SK-MEL-5 (cell line): ENCODE results near the gene PRPF8. TPM values are rescaled to one million over a fixed set of nuclear protein-coding genes. Genes with fewer than 3 reads are reported as not detected.

Source experiments
- DNase-seq: peaks from one replicate; pipeline ENCODE4 v3.0.0-alpha.2; 2016; ENCODE audit warnings: low read depth, low spot score
- in situ Hi-C: cut with HindIII; loops from 2 replicates; pipeline ENCODE4 v1.10.0; 2016; ENCODE audit warnings: low sequenced_read_pairs, high pct_unique_total_duplicates, low pct_unique_long_range_greater_than_20kb
- total RNA-seq: library from RNA; depleted of rRNA; stranded (reverse); fragments of >200 nt; shearing (Covaris generic); gene quantifications from 2 replicates; pipeline ENCODE4 v1.2.3, GENCODE V29; 2014

Gene PRPF8
- total RNA-seq, 1 experiment from 2014 or later: 62.2 TPM

DNA sequence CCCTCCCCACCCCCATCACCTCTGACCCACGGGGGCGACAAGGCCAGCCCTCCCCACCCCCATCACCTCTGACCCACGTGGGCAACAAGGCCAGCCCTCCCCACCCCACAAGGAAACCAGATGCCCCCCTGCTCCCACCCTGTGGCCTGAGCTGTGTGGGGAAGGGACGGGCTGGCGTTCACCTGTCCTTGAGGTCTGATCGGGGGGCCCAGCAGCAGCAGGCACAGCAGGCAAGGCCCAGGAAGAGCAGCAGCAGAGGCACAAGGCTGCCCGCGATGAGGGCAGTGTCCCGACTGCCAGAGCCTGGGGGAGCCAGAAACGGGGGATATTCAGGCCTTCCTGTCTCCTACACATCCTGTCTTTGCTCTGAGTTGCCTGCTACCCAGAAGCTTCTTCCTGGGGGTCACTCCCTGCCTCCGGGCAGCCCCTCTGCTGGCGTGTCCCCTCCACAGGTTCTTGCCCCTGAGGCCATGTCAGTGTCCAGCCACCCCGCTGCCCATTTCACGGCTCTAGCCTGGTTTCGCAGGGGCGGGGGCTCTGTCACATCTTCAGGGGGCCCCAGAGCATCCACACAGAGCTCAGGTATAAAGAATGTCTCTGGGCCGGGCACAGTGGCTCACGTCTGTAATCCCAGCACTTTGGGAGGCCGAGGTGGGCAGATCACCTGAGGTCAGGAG lies 45.9 kb downstream of the PRPF8 start:
- DNase-seq: no peak
- in situ Hi-C loops: no loop called here

DNA sequence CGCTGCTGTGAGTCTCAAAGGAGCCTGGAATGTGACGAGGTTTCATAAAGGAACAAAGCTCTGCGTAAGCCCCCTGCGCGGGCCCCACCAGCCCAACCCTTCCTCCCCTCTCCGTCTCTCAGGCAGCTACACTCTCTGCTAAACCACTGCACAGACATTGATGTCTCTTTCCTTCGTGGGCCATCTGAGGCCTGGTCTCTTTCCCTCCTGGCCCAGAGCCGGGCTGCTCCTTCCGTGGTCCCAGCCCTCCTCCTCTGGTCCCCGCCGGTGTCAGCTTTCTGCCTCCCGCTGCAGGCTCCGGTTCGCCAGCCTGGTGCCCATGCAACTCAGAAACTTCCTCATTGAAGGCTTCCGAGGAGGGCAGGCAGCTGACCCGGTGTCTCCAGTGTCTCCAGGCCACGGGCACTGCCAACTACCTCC lies 46.5 kb downstream of the PRPF8 start:
- no peak for DNase-seq
- in situ Hi-C loops: no loop called here

DNA sequence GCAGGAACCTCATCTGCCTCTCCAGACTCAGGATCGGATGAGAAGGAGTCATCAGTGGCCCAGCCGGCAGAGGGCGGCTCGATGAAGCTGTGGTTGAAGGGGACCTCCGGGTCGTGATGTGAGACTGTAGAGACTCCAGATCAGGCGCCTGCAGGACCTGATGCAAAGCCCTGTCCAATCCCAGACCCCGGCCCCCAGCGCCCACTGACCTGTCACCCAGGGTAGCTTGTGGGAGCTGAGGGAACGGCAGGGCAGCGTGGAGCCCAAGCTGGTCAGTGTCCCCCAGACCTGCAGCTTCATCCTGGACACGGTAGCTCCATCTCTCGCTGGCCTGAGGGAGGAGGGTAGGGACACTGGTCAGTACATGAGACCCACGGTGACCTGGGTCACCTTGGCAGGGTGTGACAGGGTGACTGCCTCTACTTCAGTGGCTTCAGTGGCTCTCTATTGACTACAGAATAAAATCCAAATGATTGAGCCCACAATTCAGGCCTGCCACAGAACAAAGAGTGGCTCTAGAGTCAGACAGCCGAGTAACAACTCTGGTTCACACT lies 47.9 kb downstream of the PRPF8 start:
- no peak for DNase-seq
- in situ Hi-C loops: no loop called here

DNA sequence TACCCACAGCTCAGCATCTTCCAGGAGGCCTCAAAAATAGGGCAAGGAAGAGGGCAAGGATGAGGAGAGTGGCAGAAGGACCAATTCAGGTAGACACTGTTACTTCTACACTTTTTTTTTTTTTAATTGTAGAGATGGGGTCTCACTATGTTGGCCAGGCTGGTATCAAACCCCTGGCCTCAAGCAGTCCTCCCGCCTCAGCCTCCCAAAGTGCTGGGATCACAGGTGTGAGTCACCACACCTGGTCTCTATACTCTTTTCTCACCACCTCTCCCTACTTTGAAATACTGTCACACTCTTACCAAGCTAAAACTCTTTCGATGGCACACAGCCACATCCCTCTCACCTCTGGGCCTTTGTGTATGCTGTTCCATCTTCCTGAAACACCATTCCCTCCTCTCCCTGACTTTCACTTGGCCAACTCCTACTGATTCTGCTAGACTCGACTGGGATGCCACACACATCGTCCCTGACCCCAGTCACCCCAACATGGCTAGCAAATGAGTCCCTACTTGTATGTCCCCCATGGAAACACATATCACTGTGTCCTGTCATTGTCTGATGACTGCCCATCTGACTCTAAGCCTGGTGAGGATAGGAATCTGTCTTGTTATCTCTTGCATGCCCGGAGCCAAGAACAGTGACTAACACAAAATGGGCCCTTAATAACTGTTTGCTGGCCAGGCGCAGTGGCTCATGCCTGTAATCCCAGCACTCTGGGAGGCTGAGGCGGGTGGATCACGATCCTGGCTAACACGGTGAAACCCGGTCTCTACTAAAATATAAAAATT lies 48.8 kb downstream of the PRPF8 start:
- in situ Hi-C loops: no loop called here

DNA sequence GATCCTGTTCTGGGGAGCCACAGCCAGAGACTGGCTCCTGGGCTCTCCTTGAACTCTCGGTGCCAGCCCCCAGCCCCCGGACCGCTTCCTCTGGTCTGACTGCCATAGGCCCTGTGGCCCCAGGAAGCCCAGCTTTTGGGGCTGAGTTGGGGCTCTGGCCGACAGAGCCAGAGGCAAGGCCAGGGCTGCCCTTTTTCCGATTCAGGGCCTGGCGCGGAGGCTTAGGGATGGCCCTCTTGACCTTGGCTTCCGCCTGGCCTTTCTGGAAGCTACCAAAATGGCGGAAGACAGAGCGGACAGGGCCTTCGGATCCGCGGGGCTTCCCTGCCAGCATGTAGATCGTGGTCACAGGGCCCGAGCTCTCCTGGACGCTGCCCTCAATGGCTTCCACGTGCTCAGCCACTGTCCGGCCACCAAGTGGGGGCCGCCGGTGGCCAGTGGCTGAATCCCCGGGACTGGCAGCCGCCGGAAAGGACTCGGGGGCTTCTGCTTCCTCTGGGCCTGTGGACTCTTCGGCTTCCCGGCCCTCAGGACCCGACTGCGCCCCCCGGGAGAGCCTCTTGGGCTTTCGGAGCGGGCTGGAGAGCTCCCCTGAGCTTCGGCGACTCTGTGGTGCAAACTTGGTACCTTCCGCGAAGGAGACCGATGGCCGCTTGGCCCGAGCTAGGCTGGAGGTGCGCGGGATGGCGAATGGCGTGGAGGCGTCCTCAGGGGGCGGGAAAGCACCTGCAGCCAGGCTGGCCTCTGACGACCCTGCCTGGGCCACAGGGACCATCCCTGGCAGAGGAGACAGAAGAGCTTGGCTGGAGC lies 49.6 kb downstream of the PRPF8 start:
- in situ Hi-C loops: no loop called here
- no peak for DNase-seq

More for the DNA sequence above, 48.8 kb downstream of the PRPF8 start:
- DNase-seq: no peak

DNA sequence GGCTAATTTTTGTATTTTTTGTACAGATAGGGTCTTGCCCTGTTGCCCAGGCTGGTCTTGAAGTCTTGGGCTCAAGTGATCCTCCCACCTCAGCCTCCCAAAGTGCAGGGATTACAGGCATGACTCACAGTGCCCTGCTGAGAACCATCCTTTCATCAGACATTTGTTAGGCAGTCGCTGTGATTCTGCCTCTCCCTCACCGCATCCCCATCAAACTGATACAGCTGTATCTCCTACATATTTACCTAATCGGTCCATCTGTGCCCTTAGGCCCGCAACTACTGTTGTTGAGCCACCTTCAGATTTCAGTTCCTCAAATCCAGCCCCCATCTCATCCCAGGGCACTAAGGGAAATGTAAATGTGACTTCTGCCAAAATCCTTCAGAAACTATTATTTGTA lies 54.0 kb downstream of the PRPF8 start:
- in situ Hi-C loops: no loop called here
- no peak for DNase-seq

DNA sequence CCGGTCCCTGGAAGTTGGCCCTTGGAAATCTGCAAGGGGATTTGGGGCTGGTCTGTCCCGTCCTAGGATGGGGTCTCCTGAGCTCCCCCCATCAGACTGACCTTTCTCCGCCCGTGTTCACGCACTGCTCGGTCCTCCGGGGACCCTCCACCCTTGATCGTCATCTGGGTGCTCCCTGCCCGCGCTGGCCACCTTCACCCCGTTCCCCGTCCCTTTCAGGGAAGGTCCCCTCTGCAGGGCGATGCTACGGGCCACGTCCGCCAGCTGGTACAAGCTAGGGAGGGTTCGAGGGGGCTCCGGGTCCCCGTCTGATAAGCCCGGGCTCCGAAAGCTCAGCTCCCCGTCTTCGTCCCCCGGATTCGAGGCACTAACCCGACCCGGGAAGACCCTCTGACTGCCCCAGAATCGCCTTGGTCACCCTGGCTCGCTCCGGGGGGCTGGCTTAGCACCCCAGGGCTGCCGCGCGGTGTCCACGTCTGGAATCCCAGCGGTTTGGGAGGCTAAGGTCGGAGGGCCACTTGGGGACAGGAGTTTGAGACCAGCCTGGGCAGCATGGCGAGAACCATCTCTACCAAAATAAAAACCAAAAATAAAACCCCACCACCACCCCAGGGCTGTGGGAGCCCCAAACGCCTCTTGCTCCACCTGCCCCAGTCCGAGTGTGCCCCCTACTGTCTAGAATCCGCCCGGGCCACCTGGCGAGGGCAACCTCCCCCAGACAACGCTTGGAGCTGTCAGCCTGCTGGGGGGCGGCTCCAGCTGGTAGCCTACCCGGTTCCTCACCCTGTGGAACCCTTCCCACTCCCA lies 55.0 kb downstream of the PRPF8 start:
- in situ Hi-C loops: no loop called here
- peak; percentile 67 for DNase-seq

DNA sequence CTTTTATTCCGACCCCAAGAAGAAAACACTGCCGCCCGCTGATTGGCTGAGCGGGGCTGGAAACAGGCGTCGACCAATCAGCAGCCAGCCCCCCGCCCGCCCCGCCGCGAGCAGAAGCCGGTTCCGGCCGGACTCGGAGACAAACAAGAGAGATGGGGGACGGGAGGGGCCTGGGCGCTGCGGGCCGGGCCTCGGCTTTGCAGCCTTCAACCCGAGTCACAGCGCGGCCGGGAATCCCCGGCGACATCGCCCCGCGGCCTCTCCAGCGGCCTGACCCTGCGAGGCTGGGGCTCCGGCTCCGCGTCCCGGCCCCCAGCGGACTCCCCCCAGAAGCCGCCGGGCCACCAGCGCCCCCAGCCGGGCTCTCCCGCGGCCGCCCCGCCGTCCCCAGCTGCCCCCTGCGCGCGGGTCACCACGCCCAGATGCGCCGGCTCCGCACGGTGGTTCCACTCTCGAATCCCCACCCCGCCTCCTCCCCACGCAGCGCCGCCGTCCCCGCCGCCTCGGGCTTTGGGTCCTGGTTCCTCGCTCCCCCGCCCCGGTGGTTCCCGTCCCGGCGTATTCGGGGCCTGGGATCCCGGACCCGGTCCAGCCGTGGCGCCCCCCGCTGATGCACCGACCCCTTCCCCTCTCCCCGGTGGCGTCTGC lies 55.7 kb downstream of the PRPF8 start:
- in situ Hi-C loops: no loop called here
- peak; percentile 93 for DNase-seq

DNA sequence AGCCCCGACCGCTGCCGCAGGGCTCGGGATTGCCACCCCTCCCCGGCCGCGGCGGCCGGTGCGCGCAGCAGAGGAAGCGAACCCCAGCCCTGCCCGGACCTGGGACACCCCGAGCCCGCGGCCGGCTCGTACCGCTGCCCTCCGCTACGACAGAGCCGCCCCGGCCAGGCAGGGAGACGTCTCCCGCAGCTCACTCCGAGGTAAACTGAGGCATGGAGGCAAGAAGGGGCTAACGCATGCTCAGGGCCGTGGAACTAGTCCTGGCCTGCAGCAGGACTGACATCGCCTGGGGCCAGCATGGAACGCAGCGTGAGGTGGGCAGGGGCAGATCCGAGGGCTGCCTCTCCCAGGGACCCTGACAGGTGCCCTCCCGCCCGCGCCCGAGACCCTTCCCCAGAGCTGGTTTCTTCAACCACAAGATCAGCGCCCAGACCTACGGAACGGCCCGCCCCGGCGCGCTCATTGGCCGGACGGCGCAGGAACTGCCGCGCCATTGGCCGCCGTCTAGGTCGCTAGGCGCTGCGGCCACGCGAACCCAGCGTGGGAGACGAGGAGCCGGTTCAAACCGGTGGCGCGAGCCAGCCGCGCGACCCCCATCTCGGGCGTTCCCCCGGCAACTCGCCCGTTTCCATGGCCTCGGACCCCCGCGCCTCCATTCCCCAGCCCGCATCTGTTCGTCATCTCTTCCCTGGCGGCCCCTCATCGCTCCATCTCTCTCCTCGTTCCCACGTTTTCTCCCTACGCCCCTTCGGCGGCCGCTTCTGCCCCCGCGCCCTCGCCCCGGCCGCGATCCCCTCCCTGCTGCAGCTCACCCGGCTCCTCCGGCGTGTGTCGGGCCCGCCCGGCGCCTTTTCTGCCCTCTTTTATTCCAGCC lies 56.4 kb downstream of the PRPF8 start, which contains the start of gene SLC43A2:
Gene SLC43A2 (minus strand): TSS at position 853 of the 874 bp plus-strand sequence. CDS start 960 bp downstream, outside the sequence.
- in situ Hi-C loops: no loop called here
- DNase-seq: peak; percentile 74

DNA sequence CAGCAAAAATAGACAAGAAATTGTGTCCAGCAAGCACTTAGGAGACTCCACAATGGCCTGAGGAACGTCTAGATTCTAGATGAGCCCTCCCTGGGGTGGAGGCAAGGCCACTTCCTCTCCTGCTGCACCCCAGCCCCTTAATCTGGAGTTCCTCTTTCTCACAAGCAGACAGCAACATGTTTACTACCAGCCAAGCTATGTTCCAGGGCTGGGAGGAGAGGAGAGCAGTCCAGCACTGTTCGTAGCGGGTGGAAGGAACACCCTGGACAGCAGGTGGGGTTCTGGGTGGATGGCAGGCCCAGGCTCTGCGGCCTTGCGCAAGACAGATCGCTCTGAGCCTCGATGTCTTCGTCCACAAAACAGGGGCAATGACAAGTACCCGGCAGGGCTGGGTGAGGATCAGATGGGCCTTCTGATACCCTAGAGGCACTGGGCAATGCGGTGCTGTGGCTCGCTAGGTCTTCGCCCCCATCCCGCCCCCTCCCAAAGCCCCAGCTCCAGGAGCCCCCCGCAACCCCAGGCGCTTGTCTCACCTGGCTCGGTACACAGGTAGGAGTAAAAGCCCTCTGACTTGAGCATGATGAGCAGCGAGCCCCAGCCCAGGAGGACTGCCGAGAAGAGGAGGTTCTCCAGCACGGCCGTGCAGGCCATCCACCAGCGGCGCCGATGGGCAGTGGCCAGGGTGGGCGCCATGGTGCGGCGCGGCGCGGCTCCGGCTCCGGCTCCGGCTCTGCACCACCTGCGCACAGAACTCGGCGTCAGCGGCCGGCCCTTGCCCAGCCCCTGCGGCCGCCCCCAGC lies 57.3 kb downstream of the PRPF8 start:
- no peak for DNase-seq
- in situ Hi-C loops: no loop called here

DNA sequence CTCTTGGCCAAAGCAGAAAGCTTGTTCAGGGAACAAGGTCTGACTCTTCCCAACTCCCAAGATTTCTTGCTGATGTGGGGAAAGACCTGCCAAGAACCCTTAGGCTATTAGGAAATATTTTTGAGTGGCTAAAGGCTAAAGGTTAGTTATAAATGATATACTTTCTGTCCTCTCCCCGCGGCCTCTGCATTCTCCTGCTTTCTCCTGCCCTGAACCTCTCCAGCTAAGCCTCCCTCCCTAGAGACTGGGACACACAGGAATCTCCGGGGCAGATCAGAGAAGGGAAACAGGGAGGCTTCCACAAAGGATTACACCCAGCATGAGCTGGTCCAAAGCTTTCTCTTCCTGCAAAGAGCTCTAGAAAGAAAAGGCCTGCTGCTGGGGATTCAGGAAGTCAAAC lies 58.3 kb downstream of the PRPF8 start:
- no peak for DNase-seq
- in situ Hi-C loops: no loop called here

DNA sequence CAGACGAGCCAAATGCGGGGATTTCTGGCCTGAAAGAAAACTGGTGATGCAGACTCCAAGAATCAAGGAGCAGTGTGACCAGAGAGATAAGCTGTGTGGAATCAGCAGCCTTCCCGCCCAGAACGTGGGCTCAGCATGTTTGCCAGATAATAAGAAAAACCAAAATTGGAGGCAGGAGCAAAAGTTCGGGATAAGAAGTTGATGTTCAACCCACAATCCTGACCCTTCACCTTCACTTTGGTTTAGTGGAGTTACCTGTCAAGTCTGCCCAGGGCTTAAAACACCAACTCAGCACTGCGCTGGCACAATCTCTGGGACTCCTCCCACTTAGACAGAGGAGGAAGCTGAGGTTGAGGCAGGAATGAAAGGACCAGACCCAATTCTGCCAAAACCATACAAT lies 59.1 kb downstream of the PRPF8 start:
- in situ Hi-C loops: no loop called here
- no peak for DNase-seq

DNA sequence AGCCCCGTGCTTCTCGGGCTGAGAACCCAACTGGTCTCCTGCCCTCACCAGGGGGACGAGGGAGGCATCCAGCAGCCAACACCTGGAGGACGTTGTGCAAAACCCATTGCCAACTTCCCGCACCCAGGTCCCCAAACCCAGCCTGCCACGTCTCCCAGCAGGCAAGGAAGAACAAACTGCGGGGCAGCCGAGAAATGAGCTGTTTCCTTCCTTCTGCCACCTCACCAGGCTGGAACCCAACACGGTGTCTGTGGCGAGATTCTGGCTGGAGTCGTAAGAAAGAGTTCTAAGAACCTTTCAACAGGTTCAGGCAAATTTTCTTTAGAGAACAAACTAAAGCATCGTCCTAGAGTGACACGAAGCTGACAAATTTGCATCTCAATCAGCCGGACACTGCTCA lies 59.6 kb downstream of the PRPF8 start:
- DNase-seq: no peak
- in situ Hi-C loops: no loop called here

DNA sequence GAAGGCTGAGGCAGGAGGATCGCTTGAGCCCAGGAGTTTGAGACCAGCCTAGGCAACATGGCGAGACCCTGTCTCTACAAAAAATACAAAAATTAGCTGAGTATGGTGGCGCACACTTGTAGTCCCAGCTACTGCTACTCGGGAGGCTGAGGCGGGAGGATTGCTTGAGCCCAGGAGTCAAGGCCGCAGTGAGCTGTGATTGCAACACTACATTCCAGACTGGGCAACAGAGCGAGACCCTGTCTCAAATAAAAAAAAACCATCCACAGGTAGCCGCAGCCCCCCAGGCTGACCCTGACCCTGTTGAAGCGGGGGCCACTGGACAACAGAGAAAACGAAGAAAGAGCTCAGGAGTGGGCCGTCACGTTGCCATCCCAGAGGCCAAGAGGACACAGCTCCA lies 60.0 kb downstream of the PRPF8 start:
- no peak for DNase-seq
- in situ Hi-C loops: no loop called here

DNA sequence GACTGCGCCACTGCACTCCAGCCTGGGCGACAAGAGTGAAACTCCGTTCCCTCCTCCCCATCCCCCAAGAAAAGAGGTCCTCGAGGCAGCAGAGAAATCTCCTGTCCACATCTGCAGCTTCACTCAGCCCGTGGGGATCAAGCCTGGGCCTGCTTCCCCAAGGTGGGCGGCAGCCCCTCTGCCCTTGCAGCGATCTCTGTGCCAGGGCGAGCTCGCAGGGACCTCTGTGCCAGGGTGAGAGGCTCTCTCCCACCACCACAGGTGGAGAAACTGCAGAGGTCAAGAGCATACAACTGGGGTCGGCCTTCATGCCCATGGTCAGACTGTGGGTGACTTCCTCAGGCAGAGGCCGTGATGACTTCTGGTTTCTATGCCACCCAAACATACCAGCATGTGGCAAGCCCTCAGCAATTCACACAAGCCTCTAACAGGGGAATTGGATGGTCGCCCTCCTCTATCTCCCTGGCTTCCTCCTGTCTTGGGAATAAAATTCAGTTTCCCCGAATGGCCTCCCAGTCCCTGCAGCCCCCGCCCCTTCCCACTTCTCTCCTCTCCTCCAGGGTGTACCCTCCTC lies 61.5 kb downstream of the PRPF8 start:
- no peak for DNase-seq
- in situ Hi-C loops: no loop called here
